ENCODE data around the gene ATP8A2.

DNA sequence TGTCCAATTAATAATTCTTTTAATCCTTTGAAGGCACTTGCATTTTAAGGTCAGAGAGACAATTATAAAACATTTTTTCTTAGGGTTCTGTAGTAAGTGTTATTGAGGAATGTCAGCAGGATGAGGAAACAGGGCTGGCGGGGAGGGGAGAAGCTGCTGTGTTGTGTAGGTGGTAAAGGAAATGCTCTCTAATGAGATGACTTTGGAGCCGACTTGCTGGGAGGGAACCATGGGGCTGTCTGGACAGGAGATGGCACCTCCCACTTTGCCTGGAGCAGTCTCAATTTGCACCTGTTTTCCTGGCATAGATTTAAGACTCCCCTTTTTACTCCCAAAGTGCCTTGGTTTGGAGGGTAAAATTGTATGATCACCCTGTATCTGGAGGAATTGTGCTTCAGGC, 230.4 kb downstream of the ATP8A2 start:
- TF ChIP-seq POLR2A (IDR thresholded peaks at IDR 0.05), result no peak
- TF ChIP-seq, protein P1, sequence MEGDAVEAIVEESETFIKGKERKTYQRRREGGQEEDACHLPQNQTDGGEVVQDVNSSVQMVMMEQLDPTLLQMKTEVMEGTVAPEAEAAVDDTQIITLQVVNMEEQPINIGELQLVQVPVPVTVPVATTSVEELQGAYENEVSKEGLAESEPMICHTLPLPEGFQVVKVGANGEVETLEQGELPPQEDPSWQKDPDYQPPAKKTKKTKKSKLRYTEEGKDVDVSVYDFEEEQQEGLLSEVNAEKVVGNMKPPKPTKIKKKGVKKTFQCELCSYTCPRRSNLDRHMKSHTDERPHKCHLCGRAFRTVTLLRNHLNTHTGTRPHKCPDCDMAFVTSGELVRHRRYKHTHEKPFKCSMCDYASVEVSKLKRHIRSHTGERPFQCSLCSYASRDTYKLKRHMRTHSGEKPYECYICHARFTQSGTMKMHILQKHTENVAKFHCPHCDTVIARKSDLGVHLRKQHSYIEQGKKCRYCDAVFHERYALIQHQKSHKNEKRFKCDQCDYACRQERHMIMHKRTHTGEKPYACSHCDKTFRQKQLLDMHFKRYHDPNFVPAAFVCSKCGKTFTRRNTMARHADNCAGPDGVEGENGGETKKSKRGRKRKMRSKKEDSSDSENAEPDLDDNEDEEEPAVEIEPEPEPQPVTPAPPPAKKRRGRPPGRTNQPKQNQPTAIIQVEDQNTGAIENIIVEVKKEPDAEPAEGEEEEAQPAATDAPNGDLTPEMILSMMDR (IDR thresholded peaks at IDR 0.05), result no peak

All from right lobe of liver (tissue), 4 donors.